ENCODE measurements around the gene BUB1B.

GRCh38 chr15:40246496-40247280, 85.8 kb downstream of the BUB1B start:
- TF ChIP-seq CTCF (IDR thresholded peaks at IDR 0.05) = no peak
- no peak for TF ChIP-seq POLR2A (IDR thresholded peaks at IDR 0.05)
